Ammon's horn (tissue), 1 donor: ENCODE data around the gene RRP1B.

ENCODE experiments used
- DNase-seq: peaks from one replicate; pipeline ENCODE4 v3.0.0-alpha.2; 2016; ENCODE audit warnings: low spot score

The RRP1B gene

GRCh38 chr21:43743947-43744346, 84.6 kb downstream of the RRP1B start:
- no peak for DNase-seq

- DNase-seq = no peak
Measured at GRCh38 chr21:43744725-43745124, 85.4 kb downstream of the RRP1B start.
